CD8-positive, alpha-beta memory T cell (primary cell): Measurements from ENCODE around the gene VDR. TPM values are rescaled to one million over a fixed set of nuclear protein-coding genes. Genes with fewer than 3 reads are reported as not detected.
A peak's percentile ranks its signal among the peaks of the same experiment; 100 is the strongest.

ENCODE experiments used
- CTCF ChIA-PET: fragments of 350-600 bp; sonication (Branson Sonifier 250); formaldehyde crosslinking; loops from one replicate; lab custom pipeline; 2021; ENCODE audit warnings: antibody characterized with exemption; lab: Charles Lee
- POLR2A ChIA-PET: fragments of 350-600 bp; sonication (Branson Sonifier 250); formaldehyde crosslinking; loops from one replicate; lab custom pipeline; 2021; ENCODE audit warnings: antibody characterized with exemption; lab: Charles Lee
- DNase-seq, 5 donors: peaks; one replicate each; pipeline versions ENCODE4 v3.0.0 to v3.0.0-alpha.2; 2020 to 2022; ENCODE audit warnings: mixed read lengths in 1 of 5
- H3K27ac ChIP-seq: one replicate; pipeline ENCODE4 v1.7.0; 2013; ENCODE audit warnings: low read depth, mild to moderate bottlenecking, low read length, moderate library complexity
- H3K27me3 ChIP-seq: 2 replicates; pipeline ENCODE4 v1.7.0; 2013; ENCODE audit warnings: low read length, mild to moderate bottlenecking; ENCODE audit not compliant: insufficient read depth, poor library complexity, severe bottlenecking
- H3K36me3 ChIP-seq: 2 replicates; pipeline ENCODE4 v1.7.0; 2013; ENCODE audit warnings: mild to moderate bottlenecking, low read length, moderate library complexity; ENCODE audit not compliant: insufficient read depth
- H3K4me1 ChIP-seq: 2 replicates; pipeline ENCODE4 v1.7.0; 2013; ENCODE audit warnings: mild to moderate bottlenecking, low read length, moderate library complexity; ENCODE audit not compliant: insufficient read depth
- H3K4me3 ChIP-seq: 2 replicates; pipeline ENCODE4 v1.7.0; 2013; ENCODE audit warnings: mild to moderate bottlenecking, low read length
- H3K9me3 ChIP-seq: 2 replicates; pipeline ENCODE4 v1.7.0; 2013; ENCODE audit warnings: mild to moderate bottlenecking, low read length
- H3K27ac Mint-ChIP-seq, 8 donors: one replicate each; pipeline ENCODE4 v1.8.0; 2020 to 2021; ENCODE audit warnings: mixed read lengths in 8 of 8, mild to moderate bottlenecking in 6 of 8, inconsistent platforms in 3 of 8, moderate library complexity in 3 of 8
- H3K27me3 Mint-ChIP-seq, 2 donors: one replicate each; pipeline ENCODE4 v1.8.0; 2020 to 2021; ENCODE audit warnings: mixed read lengths in 2 of 2, mild to moderate bottlenecking in 1 of 2, moderate library complexity in 1 of 2
- H3K36me3 Mint-ChIP-seq, 3 donors: one replicate each; pipeline ENCODE4 v1.8.0; 2020 to 2021; ENCODE audit warnings: mixed read lengths in 3 of 3, inconsistent platforms in 1 of 3, mild to moderate bottlenecking in 1 of 3
- H3K4me1 Mint-ChIP-seq, 3 donors: one replicate each; pipeline ENCODE4 v1.8.0; 2020 to 2021; ENCODE audit warnings: mixed read lengths in 3 of 3, inconsistent platforms in 1 of 3, mild to moderate bottlenecking in 1 of 3
- H3K4me3 Mint-ChIP-seq, 7 donors: one replicate each; pipeline ENCODE4 v1.8.0; 2020 to 2021; ENCODE audit warnings: mixed read lengths in 7 of 7, mild to moderate bottlenecking in 6 of 7, moderate library complexity in 4 of 7, inconsistent platforms in 2 of 7
- H3K9me3 Mint-ChIP-seq, 5 donors: one replicate each; pipeline ENCODE4 v1.8.0; 2020 to 2022; ENCODE audit warnings: mixed read lengths in 5 of 5, mild to moderate bottlenecking in 3 of 5, moderate library complexity in 2 of 5, inconsistent platforms in 1 of 5
- polyA plus RNA-seq: library from polyadenylated mRNA; unstranded; fragments of 300-500 nt; fragmentation: Illumina TruSeq; gene quantifications from one replicate; pipeline ENCODE4 v1.2.3, GENCODE V29; 2021
- total RNA-seq, 2 experiments: library from RNA; stranded (reverse); gene quantifications; one replicate each; pipeline ENCODE4 v1.2.3, GENCODE V29; 2021

VDR gene
- total and polyA plus RNA-seq, 3 experiments from 2014 or later = 0.54 to 83.4 (median 79.6) TPM

- Mint-ChIP-seq H3K27me3 (no peaks in the 10 kb centered on the region), H3K9me3 (no peaks in the 10 kb centered on the region), H3K4me1 (no peaks in the 10 kb centered on the region), H3K4me3 (no peak overlapping the region), H3K27ac (peak overlapping the region in 1 of 8 donors; percentile 21), H3K36me3 (no peaks in the 10 kb centered on the region)
- no peak overlapping the region for H3K4me3 ChIP-seq
- no peak for DNase-seq
- no peaks in the 10 kb centered on the region for H3K9me3 ChIP-seq
- H3K4me1 ChIP-seq = no peaks in the 10 kb centered on the region
- H3K27ac ChIP-seq = no peak overlapping the region
- ChIA-PET POLR2A (no interaction called here), CTCF (interaction anchor here (1.0 to 1.9 kb wide), 2 partner anchors 31 to 131 kb away, joined by 3 to 7 read pairs; partner anchors contain the start of gene VDR)
- no peaks in the 10 kb centered on the region for H3K27me3 ChIP-seq
- H3K36me3 ChIP-seq = no peaks in the 10 kb centered on the region
Measured at GRCh38 chr12:47874316-47874715, 30.5 kb downstream of the VDR start.

GRCh38 chr12:47870175-47870781 is 34.5 kb downstream of the VDR start:
- H3K36me3 Mint-ChIP-seq = no peaks in the 10 kb centered on the region
- Histone ChIP-seq H3K27me3 (no peaks in the 10 kb centered on the region), H3K27ac (no peak overlapping the region), H3K9me3 (no peaks in the 10 kb centered on the region), H3K4me1 (no peaks in the 10 kb centered on the region), H3K4me3 (no peak overlapping the region), H3K36me3 (no peaks in the 10 kb centered on the region)
- POLR2A ChIA-PET = no interaction called here
- CTCF ChIA-PET = interaction anchor here (0.7 to 2.7 kb wide), 3 partner anchors 21 to 79 kb away, joined by 3 to 10 read pairs (median 3); no protein-coding TSS in a partner anchor
- DNase-seq = no peak
- no peak overlapping the region for H3K4me3 Mint-ChIP-seq
- H3K4me1 Mint-ChIP-seq = no peaks in the 10 kb centered on the region
- H3K27me3 Mint-ChIP-seq = no peaks in the 10 kb centered on the region
- peak overlapping the region in 1 of 8 donors; percentile 27 for H3K27ac Mint-ChIP-seq
- no peaks in the 10 kb centered on the region for H3K9me3 Mint-ChIP-seq

- ChIA-PET POLR2A (no interaction called here), CTCF (interaction anchor here (0.8 to 2.7 kb wide), 3 partner anchors 15 to 126 kb away, joined by 3 to 10 read pairs (median 3); no protein-coding TSS in a partner anchor)
- Mint-ChIP-seq H3K9me3 (no peaks in the 10 kb centered on the region), H3K27ac (no peak overlapping the region), H3K4me3 (no peak overlapping the region), H3K36me3 (no peaks in the 10 kb centered on the region), H3K4me1 (no peaks in the 10 kb centered on the region), H3K27me3 (no peaks in the 10 kb centered on the region)
- no peaks in the 10 kb centered on the region for H3K27me3 ChIP-seq
- no peak overlapping the region for H3K27ac ChIP-seq
- no peaks in the 10 kb centered on the region for H3K36me3 ChIP-seq
- no peak overlapping the region for H3K4me3 ChIP-seq
- H3K4me1 ChIP-seq = no peaks in the 10 kb centered on the region
- no peaks in the 10 kb centered on the region for H3K9me3 ChIP-seq
- no peak for DNase-seq
Measured at GRCh38 chr12:47868552-47869031, 36.2 kb downstream of the VDR start.

- H3K36me3 ChIP-seq = no peaks in the 10 kb centered on the region
- no peaks in the 10 kb centered on the region for H3K27me3 Mint-ChIP-seq
- POLR2A ChIA-PET = no interaction called here
- no peaks in the 10 kb centered on the region for H3K36me3 Mint-ChIP-seq
- H3K4me1 Mint-ChIP-seq = no peaks in the 10 kb centered on the region
- CTCF ChIA-PET = interaction anchor here (0.8 to 0.9 kb wide), 2 partner anchors 14 to 125 kb away, joined by 3 read pairs; no protein-coding TSS in a partner anchor
- no peaks in the 10 kb centered on the region for H3K4me1 ChIP-seq
- no peaks in the 10 kb centered on the region for H3K9me3 Mint-ChIP-seq
- no peaks in the 10 kb centered on the region for H3K9me3 ChIP-seq
- no peak overlapping the region for H3K4me3 Mint-ChIP-seq
- H3K27me3 ChIP-seq = no peaks in the 10 kb centered on the region
- no peak overlapping the region for H3K4me3 ChIP-seq
- no peak for DNase-seq
- no peak overlapping the region for H3K27ac Mint-ChIP-seq
- no peak overlapping the region for H3K27ac ChIP-seq
Measured at GRCh38 chr12:47868041-47868440, 36.8 kb downstream of the VDR start.

GRCh38 chr12:47867495-47867941 is 37.3 kb downstream of the VDR start:
- no peaks in the 10 kb centered on the region for H3K27me3 ChIP-seq
- ChIA-PET CTCF (interaction anchor here (0.9 kb wide), 1 partner anchor 125 kb away, joined by 3 read pairs; no protein-coding TSS in a partner anchor), POLR2A (no interaction called here)
- DNase-seq = no peak
- no peaks in the 10 kb centered on the region for H3K36me3 ChIP-seq
- Mint-ChIP-seq H3K27me3 (no peaks in the 10 kb centered on the region), H3K36me3 (no peaks in the 10 kb centered on the region), H3K4me1 (no peaks in the 10 kb centered on the region), H3K4me3 (no peak overlapping the region), H3K27ac (no peak overlapping the region), H3K9me3 (no peaks in the 10 kb centered on the region)
- H3K4me3 ChIP-seq = no peak overlapping the region
- no peaks in the 10 kb centered on the region for H3K9me3 ChIP-seq
- H3K4me1 ChIP-seq = no peaks in the 10 kb centered on the region
- no peak overlapping the region for H3K27ac ChIP-seq

- no peaks in the 10 kb centered on the region for H3K9me3 Mint-ChIP-seq
- Histone ChIP-seq H3K36me3 (no peaks in the 10 kb centered on the region), H3K4me3 (no peak overlapping the region), H3K27ac (no peak overlapping the region), H3K4me1 (no peaks in the 10 kb centered on the region), H3K27me3 (no peaks in the 10 kb centered on the region), H3K9me3 (no peaks in the 10 kb centered on the region)
- DNase-seq = no peak
- no peak overlapping the region for H3K27ac Mint-ChIP-seq
- H3K4me1 Mint-ChIP-seq = no peaks in the 10 kb centered on the region
- H3K4me3 Mint-ChIP-seq = no peak overlapping the region
- POLR2A ChIA-PET = no interaction called here
- CTCF ChIA-PET = no interaction called here
- no peaks in the 10 kb centered on the region for H3K27me3 Mint-ChIP-seq
- H3K36me3 Mint-ChIP-seq = no peaks in the 10 kb centered on the region
Measured at GRCh38 chr12:47864646-47865235, 40.1 kb downstream of the VDR start.

GRCh38 chr12:47863985-47864384 is 40.8 kb downstream of the VDR start:
- Mint-ChIP-seq H3K9me3 (no peaks in the 10 kb centered on the region), H3K36me3 (no peaks in the 10 kb centered on the region), H3K27ac (no peak overlapping the region), H3K4me3 (no peak overlapping the region), H3K27me3 (no peaks in the 10 kb centered on the region), H3K4me1 (peaks cover 0 to 2% (median 0%) of the 10 kb centered on the region in 3 donors)
- DNase-seq = no peak
- Histone ChIP-seq H3K4me1 (no peaks in the 10 kb centered on the region), H3K4me3 (no peak overlapping the region), H3K27ac (no peak overlapping the region), H3K36me3 (no peaks in the 10 kb centered on the region), H3K27me3 (no peaks in the 10 kb centered on the region), H3K9me3 (no peaks in the 10 kb centered on the region)
- POLR2A ChIA-PET = no interaction called here
- CTCF ChIA-PET = no interaction called here

GRCh38 chr12:47863467-47863866 is 41.3 kb downstream of the VDR start:
- no peaks in the 10 kb centered on the region for H3K27me3 Mint-ChIP-seq
- ChIA-PET POLR2A (no interaction called here), CTCF (interaction anchor here (1.3 kb wide), 1 partner anchor 16 kb away, joined by 3 read pairs; no protein-coding TSS in a partner anchor)
- H3K9me3 Mint-ChIP-seq = no peaks in the 10 kb centered on the region
- Histone ChIP-seq H3K4me1 (no peaks in the 10 kb centered on the region), H3K4me3 (no peak overlapping the region), H3K36me3 (no peaks in the 10 kb centered on the region), H3K27me3 (no peaks in the 10 kb centered on the region), H3K27ac (no peak overlapping the region), H3K9me3 (no peaks in the 10 kb centered on the region)
- peaks cover 0 to 2% (median 0%) of the 10 kb centered on the region in 3 donors for H3K4me1 Mint-ChIP-seq
- no peak overlapping the region for H3K4me3 Mint-ChIP-seq
- no peak overlapping the region for H3K27ac Mint-ChIP-seq
- H3K36me3 Mint-ChIP-seq = no peaks in the 10 kb centered on the region
- DNase-seq = no peak
